ENCODE measurements around the gene SIGLEC14. TPM values are rescaled to one million over a fixed set of nuclear protein-coding genes. Genes with fewer than 3 reads are reported as not detected.

The SIGLEC14 gene
- polyA plus RNA-seq, 1 donor from 2014 or later, result not detected

DNA sequence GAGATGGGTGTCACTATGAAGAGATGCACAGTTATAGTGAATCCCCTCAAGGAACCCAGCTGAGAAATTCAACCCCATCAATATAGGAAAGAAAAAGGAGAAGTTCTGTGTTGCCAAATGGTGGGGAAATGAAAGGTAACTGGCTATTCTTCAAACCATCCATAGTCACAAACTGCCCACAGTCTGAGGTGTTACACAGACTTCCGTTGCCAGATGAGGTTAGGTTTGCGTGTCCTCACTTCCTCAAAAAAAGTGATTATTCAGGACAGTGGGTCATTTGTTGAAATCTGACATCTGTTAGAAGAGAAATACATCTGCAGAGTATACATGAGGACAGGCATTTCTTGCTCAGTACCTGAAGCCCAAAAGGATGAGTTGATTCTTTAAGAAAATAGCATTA, 25.4 kb downstream of the SIGLEC14 start:
- no peak overlapping the region for H3K9ac ChIP-seq (ENCODE audit: low read length)
- no peaks in the 10 kb centered on the region for H3K9me3 ChIP-seq (ENCODE audit: low read length)

DNA sequence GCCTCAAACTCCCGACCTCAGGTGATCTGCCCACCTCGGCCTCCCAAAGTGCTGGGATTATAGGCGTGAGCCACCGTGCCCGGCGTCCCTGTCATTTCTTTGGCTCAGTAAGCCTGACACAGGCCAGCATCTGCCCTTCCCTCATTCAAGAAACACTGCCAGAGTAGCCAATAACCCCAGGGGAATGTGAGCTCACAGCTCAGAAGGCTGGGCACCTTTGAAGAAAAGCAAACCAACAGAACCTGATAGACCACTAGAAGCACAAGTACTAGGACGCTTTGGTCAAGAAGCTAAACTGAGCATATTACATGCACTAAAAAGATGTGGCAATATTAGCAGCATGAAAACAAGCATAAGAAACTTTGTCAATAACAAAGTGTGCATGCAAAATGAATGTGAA, 30.6 kb downstream of the SIGLEC14 start:
- Histone ChIP-seq H3K9me3 (ENCODE audit: low read length) (no peaks in the 10 kb centered on the region), H4K20me1 (ENCODE audit: insufficient read depth) (no peaks in the 10 kb centered on the region), H3K27ac (ENCODE audit: low read length) (no peak overlapping the region), H3K9ac (ENCODE audit: low read length) (no peak overlapping the region), H3K4me3 (ENCODE audit: low read length) (no peak overlapping the region), H3K27me3 (ENCODE audit: insufficient read depth, low read depth, low read length) (no peaks in the 10 kb centered on the region), H3K36me3 (ENCODE audit: insufficient read depth, low read length) (no peaks in the 10 kb centered on the region), H3K9me2 (ENCODE audit: insufficient read depth, low read length) (no peaks in the 10 kb centered on the region), H2AFZ (ENCODE audit: low read depth, low read length) (no peak overlapping the region), H3K79me2 (replicated peaks; ENCODE audit: insufficient read depth, low read length) (no peaks in the 10 kb centered on the region), H3F3A (ENCODE audit: insufficient read depth, low read length, poor library complexity, severe bottlenecking) (no peaks in the 10 kb centered on the region), H3K4me2 (ENCODE audit: low read length) (no peak overlapping the region)
- TF ChIP-seq TAF1 (IDR thresholded peaks at IDR 0.05; ENCODE audit: low read depth) (no peak), SMC3 (conservative IDR thresholded peaks at IDR 0.05; ENCODE audit: poor library complexity) (no peak), RAD21 (conservative IDR thresholded peaks at IDR 0.05) (no peak), MXI1 (conservative IDR thresholded peaks at IDR 0.05; ENCODE audit: poor library complexity, severe bottlenecking) (no peak), POLR2AphosphoS5 (IDR thresholded peaks at IDR 0.05) (no peak), EP300 (conservative IDR thresholded peaks at IDR 0.05; ENCODE audit: poor library complexity, severe bottlenecking) (no peak), EZH2 (IDR thresholded peaks at IDR 0.05; ENCODE audit: borderline replicate concordance, insufficient read depth, low read length, poor library complexity, severe bottlenecking) (no peak)
- TF ChIP-seq, protein P1, sequence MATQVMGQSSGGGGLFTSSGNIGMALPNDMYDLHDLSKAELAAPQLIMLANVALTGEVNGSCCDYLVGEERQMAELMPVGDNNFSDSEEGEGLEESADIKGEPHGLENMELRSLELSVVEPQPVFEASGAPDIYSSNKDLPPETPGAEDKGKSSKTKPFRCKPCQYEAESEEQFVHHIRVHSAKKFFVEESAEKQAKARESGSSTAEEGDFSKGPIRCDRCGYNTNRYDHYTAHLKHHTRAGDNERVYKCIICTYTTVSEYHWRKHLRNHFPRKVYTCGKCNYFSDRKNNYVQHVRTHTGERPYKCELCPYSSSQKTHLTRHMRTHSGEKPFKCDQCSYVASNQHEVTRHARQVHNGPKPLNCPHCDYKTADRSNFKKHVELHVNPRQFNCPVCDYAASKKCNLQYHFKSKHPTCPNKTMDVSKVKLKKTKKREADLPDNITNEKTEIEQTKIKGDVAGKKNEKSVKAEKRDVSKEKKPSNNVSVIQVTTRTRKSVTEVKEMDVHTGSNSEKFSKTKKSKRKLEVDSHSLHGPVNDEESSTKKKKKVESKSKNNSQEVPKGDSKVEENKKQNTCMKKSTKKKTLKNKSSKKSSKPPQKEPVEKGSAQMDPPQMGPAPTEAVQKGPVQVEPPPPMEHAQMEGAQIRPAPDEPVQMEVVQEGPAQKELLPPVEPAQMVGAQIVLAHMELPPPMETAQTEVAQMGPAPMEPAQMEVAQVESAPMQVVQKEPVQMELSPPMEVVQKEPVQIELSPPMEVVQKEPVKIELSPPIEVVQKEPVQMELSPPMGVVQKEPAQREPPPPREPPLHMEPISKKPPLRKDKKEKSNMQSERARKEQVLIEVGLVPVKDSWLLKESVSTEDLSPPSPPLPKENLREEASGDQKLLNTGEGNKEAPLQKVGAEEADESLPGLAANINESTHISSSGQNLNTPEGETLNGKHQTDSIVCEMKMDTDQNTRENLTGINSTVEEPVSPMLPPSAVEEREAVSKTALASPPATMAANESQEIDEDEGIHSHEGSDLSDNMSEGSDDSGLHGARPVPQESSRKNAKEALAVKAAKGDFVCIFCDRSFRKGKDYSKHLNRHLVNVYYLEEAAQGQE (IDR thresholded peaks at IDR 0.05; ENCODE audit: borderline replicate concordance), result no peak
- TF ChIP-seq, protein P2, sequence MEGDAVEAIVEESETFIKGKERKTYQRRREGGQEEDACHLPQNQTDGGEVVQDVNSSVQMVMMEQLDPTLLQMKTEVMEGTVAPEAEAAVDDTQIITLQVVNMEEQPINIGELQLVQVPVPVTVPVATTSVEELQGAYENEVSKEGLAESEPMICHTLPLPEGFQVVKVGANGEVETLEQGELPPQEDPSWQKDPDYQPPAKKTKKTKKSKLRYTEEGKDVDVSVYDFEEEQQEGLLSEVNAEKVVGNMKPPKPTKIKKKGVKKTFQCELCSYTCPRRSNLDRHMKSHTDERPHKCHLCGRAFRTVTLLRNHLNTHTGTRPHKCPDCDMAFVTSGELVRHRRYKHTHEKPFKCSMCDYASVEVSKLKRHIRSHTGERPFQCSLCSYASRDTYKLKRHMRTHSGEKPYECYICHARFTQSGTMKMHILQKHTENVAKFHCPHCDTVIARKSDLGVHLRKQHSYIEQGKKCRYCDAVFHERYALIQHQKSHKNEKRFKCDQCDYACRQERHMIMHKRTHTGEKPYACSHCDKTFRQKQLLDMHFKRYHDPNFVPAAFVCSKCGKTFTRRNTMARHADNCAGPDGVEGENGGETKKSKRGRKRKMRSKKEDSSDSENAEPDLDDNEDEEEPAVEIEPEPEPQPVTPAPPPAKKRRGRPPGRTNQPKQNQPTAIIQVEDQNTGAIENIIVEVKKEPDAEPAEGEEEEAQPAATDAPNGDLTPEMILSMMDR (IDR thresholded peaks at IDR 0.05; ENCODE audit: poor library complexity, severe bottlenecking), result no peak

More for the DNA sequence above, 25.4 kb downstream of the SIGLEC14 start:
- TF ChIP-seq MXI1 (conservative IDR thresholded peaks at IDR 0.05; ENCODE audit: poor library complexity, severe bottlenecking), result no peak
- TF ChIP-seq TAF1 (IDR thresholded peaks at IDR 0.05; ENCODE audit: low read depth), result no peak
- TF ChIP-seq, protein P2 (IDR thresholded peaks at IDR 0.05; ENCODE audit: poor library complexity, severe bottlenecking), result no peak
- TF ChIP-seq EP300 (conservative IDR thresholded peaks at IDR 0.05; ENCODE audit: poor library complexity, severe bottlenecking), result no peak
- TF ChIP-seq, protein P1 (IDR thresholded peaks at IDR 0.05; ENCODE audit: borderline replicate concordance), result no peak
- no peak for TF ChIP-seq POLR2AphosphoS5 (IDR thresholded peaks at IDR 0.05)
- no peak for TF ChIP-seq EZH2 (IDR thresholded peaks at IDR 0.05; ENCODE audit: borderline replicate concordance, insufficient read depth, low read length, poor library complexity, severe bottlenecking)
- TF ChIP-seq SMC3 (conservative IDR thresholded peaks at IDR 0.05; ENCODE audit: poor library complexity), result no peak
- TF ChIP-seq RAD21 (conservative IDR thresholded peaks at IDR 0.05), result no peak
- Histone ChIP-seq H3K79me2 (replicated peaks; ENCODE audit: insufficient read depth, low read length) (no peaks in the 10 kb centered on the region), H3K27me3 (ENCODE audit: insufficient read depth, low read depth, low read length) (no peaks in the 10 kb centered on the region), H3K9me2 (ENCODE audit: insufficient read depth, low read length) (no peaks in the 10 kb centered on the region), H3F3A (ENCODE audit: insufficient read depth, low read length, poor library complexity, severe bottlenecking) (no peaks in the 10 kb centered on the region), H3K27ac (ENCODE audit: low read length) (no peak overlapping the region), H4K20me1 (ENCODE audit: insufficient read depth) (no peaks in the 10 kb centered on the region), H3K36me3 (ENCODE audit: insufficient read depth, low read length) (no peaks in the 10 kb centered on the region), H3K4me3 (ENCODE audit: low read length) (no peak overlapping the region), H3K4me2 (ENCODE audit: low read length) (no peak overlapping the region), H2AFZ (ENCODE audit: low read depth, low read length) (no peak overlapping the region)
